Thyroid gland (tissue), 4 donors: ENCODE measurements around the gene HCK. TPM values are rescaled to one million over a fixed set of nuclear protein-coding genes. Genes with fewer than 3 reads are reported as not detected.
"Not testable (repeated sequence)": the region's sequence is repeated elsewhere in the genome, so short reads cannot be mapped to it uniquely, and the experiment has no call there.

Experiments
- DNase-seq, 2 donors: peaks; one replicate each; pipeline ENCODE4 v3.0.0-alpha.2; 2019
- H3K27ac ChIP-seq, 3 donors: fragments of 200-600 bp; sonication (generic); 1 replicate in 2 of 3; 2 replicates in 1 of 3; pipeline ENCODE4 v1.5.1; 2016 to 2019; ENCODE audit warnings: mild to moderate bottlenecking in 1 of 3, moderate library complexity in 1 of 3
- H3K27me3 ChIP-seq: fragments of 200-600 bp; sonication (generic); one replicate; pipeline ENCODE4 v1.5.1; 2019
- H3K36me3 ChIP-seq, 2 donors: fragments of 200-600 bp; sonication (generic); one replicate each; pipeline ENCODE4 v1.5.1; 2016 to 2019
- H3K4me1 ChIP-seq, 2 donors: fragments of 200-600 bp; sonication (generic); one replicate each; pipeline ENCODE4 v1.5.1; 2017 to 2019
- H3K4me3 ChIP-seq, 3 donors: fragments of 200-600 bp; sonication (generic); replicated peaks in 1 of 3; 1 replicate in 2 of 3; 2 replicates in 1 of 3; pipeline ENCODE4 v1.5.1; 2016; ENCODE audit warnings: mild to moderate bottlenecking in 1 of 3
- H3K9me3 ChIP-seq: fragments of 200-600 bp; sonication (generic); one replicate; pipeline ENCODE4 v1.5.1; 2017
- CTCF ChIP-seq, 6 experiments: fragments of 200-600 bp in 3 of 6; fragments of 450-650 bp in 3 of 6; sonication (generic) in 3 of 6; IDR thresholded peaks; one replicate each; pipeline ENCODE4 v1.5.1; 2016 to 2019; ENCODE audit warnings: antibody characterized with exemption in 6 of 6, mild to moderate bottlenecking in 2 of 6, inconsistent platforms in 1 of 6, moderate library complexity in 1 of 6
- POLR2A ChIP-seq, 2 donors: fragments of 450-650 bp; IDR thresholded peaks; one replicate each; pipeline ENCODE4 v1.6.1; 2017; ENCODE audit warnings: antibody characterized with exemption in 2 of 2, mild to moderate bottlenecking in 2 of 2, moderate library complexity in 1 of 2
- WGBS, 2 donors: methylation state at CpG; one replicate each; pipeline ENCODE4 v1.1.5; 2017; 5-methylcytosine and 5-hydroxymethylcytosine counted together
- intact Hi-C: fragments of 100-400 bp; cut with DNase I; formaldehyde crosslinking; loops from one replicate; pipeline ENCODE4 v1.15.1; 2023
- total RNA-seq, 4 donors: library from RNA; depleted of rRNA; stranded (reverse); fragments of >200 nt; gene quantifications; one replicate each; pipeline ENCODE4 v1.2.3, GENCODE V29; 2016

Gene HCK
- total RNA-seq, 4 donors from 2014 or later, result 3.1 to 5.9 (median 4.8) TPM

DNA sequence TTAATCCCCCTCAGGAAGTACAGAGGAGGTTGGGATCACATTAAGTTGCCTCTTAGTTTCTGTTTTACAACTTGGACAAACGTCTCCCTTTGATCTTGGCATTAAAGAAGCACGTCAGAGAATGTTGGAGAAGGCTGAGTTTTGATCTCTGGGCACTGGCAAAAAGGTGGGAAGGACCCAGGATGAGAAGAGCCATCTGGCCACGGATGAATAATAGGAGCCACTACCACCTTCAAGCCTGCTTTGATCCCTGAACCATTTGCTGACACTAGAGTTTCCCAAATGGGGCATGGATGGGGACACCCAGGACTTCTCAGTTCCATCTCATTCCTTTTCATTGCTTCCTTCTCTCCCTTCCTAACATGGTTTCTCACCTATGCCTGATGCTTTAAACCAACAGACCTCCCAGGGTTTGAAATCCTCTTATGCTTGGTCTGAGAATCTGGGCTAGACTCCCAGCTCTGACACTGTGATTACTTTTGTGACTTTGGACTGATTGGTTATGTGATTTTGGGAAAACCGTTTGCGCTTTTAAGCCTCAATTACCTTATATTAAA, 63.2 kb downstream of the HCK start:
- peak; percentile 50 to 56 for DNase-seq
- TF ChIP-seq CTCF (IDR thresholded peaks at IDR 0.05) (no peak), POLR2A (IDR thresholded peaks at IDR 0.05) (no peak)
- H3K36me3 ChIP-seq, result no peaks in the 10 kb centered on the region
- H3K4me3 ChIP-seq, result no peak overlapping the region
- no peaks in the 10 kb centered on the region for H3K27me3 ChIP-seq
- WGBS, 2 donors, result 33 to 36% methylated on average over 5 of the region's 5 CpGs
- H3K4me1 ChIP-seq, result peaks cover 15 to 23% of the 10 kb centered on the region in 2 donors
- no peak overlapping the region for H3K27ac ChIP-seq
- intact Hi-C loops, result loop anchor here (10.0 kb wide), 1 partner anchor 90 kb away; the partner anchor contains the start of genes PLAGL2 and POFUT1
- no peaks in the 10 kb centered on the region for H3K9me3 ChIP-seq

DNA sequence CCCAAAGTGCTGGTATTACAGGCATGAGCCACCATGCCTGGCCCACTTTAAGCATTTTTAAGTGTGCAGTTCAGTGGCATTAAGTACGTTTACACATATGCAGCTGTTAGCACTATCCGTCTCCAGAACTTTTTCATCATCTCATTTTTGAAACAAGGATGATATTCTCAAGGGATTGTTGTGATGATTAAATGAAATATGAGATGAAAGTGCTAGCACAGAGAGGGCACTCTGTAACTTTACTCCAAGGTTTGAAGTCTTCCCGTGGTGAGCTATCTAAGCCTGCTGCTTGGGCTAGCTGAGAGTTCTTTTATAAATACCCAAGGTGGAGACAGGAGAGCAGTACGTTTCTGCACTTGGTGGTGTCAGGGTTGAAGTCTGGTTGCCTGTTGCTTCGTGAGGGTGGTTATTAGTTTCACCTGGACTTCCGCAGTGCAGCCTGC, 64.1 kb downstream of the HCK start:
- 76 to 82% methylated on average over 6 of the region's 6 CpGs for WGBS, 2 donors
- no peak for DNase-seq
- intact Hi-C loops, result loop anchor here (10.0 kb wide), 1 partner anchor 89 kb away; the partner anchor contains the start of genes PLAGL2 and POFUT1
- Histone ChIP-seq H3K27ac (no peak overlapping the region), H3K4me3 (no peak overlapping the region), H3K36me3 (no peaks in the 10 kb centered on the region), H3K4me1 (peaks cover 7 to 18% of the 10 kb centered on the region in 2 donors), H3K27me3 (no peaks in the 10 kb centered on the region), H3K9me3 (no peaks in the 10 kb centered on the region)
- TF ChIP-seq CTCF (IDR thresholded peaks at IDR 0.05), result no peak
- TF ChIP-seq POLR2A (IDR thresholded peaks at IDR 0.05), result no peak

DNA sequence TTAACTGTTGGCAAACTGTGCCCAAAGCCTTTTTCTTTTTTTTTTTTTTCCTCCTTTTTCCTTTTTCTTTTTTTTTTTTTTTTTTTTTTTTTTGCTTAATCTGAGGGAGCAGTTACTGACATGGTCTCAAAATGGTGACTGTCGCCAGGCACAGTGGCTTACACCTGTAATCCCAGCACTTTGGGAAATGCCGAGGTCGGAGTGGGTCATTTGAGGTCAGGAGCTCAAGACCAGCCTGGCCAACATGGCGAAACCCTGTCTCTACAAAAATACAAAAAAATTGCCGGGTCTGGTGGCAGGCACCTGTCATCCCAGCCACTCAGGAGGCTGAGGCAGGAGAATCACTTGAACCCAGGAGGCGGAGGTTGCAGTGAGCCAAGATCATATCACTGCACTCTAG, 64.8 kb downstream of the HCK start:
- H3K4me1 ChIP-seq, result peaks cover 7 to 18% of the 10 kb centered on the region in 2 donors
- not testable (repeated sequence) for H3K9me3 ChIP-seq, DNase-seq, H3K36me3 ChIP-seq, H3K27ac ChIP-seq, H3K27me3 ChIP-seq, H3K4me3 ChIP-seq
- 92 to 96% methylated on average over 6 of the region's 6 CpGs for WGBS, 2 donors
- intact Hi-C loops, result loop anchor here (10.0 kb wide), 1 partner anchor 88 kb away; the partner anchor contains the start of genes PLAGL2 and POFUT1

DNA sequence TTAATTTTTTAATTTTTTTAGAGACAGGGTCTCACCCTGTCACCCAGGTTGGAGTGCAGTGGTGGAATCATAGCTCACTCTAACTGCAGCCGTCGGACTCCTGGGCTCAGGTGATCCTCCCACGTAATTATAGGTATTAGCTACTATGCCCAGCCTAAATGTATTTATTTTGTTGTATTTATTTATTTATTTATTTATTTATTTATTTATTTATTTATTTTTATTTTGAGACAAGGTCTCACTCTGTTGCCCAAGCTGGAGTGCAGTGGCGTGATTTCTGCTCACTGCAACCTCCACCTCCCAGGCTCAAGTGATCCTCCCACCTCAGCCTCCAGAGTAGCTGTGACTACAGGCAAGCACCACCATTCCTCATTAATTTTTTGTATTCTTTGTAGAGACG, 66.4 kb downstream of the HCK start:
- not testable (repeated sequence) for H3K4me3 ChIP-seq, H3K36me3 ChIP-seq, DNase-seq, H3K27ac ChIP-seq, H3K9me3 ChIP-seq, H3K27me3 ChIP-seq
- H3K4me1 ChIP-seq, result peaks cover 7 to 18% of the 10 kb centered on the region in 2 donors
- WGBS, 2 donors, result 94 to 98% methylated on average over 5 of the region's 5 CpGs
- intact Hi-C loops, result loop anchor here (10.0 kb wide), 1 partner anchor 86 kb away; the partner anchor contains the start of genes PLAGL2 and POFUT1

DNA sequence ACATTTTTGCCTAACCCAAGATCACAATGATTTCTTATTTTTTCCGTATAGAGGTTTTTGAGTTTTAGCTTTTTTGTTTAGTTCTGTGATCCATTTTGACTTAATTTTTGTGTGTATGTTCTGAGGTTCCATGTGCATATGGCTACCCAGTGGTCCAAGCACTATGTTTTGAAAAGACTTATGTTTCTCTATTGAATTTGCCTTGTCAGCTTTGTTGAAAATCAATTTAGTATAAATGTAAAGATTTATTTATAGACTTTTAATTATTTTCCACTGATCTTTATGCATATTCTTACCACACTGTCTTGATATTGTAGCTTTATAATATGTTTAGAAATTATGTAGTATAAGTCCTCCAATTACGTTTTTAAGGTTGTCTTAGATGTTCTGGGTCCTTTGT, 67.7 kb downstream of the HCK start:
- Histone ChIP-seq H3K27me3 (no peaks in the 10 kb centered on the region), H3K36me3 (no peaks in the 10 kb centered on the region), H3K4me3 (no peak overlapping the region), H3K27ac (no peak overlapping the region), H3K4me1 (peaks cover 6 to 16% of the 10 kb centered on the region in 2 donors), H3K9me3 (no peaks in the 10 kb centered on the region)
- intact Hi-C loops, result loop anchor here (10.0 kb wide), 1 partner anchor 85 kb away; the partner anchor contains the start of genes PLAGL2 and POFUT1
- TF ChIP-seq POLR2A (IDR thresholded peaks at IDR 0.05), result no peak
- TF ChIP-seq CTCF (IDR thresholded peaks at IDR 0.05), result no peak
- 93 to 97% methylated on average over 2 of the region's 2 CpGs for WGBS, 2 donors
- no peak for DNase-seq

- H3K9me3 ChIP-seq, H3K4me1 ChIP-seq, H3K36me3 ChIP-seq, DNase-seq, H3K4me3 ChIP-seq, H3K27ac ChIP-seq, intact Hi-C loops, H3K27me3 ChIP-seq: not testable (repeated sequence)
- WGBS, 2 donors, result no CpG with 5 or more reads among the region's 31 CpGs
These were observed 69.9 kb downstream of the HCK start for GRCh38 chr20:32121908-32122307.
